GM12874 (cell line): ENCODE measurements around the gene SLC24A3.

Experiments
- TF ChIP-seq, protein P1 (sequence below): IDR thresholded peaks from 2 replicates; pipeline ENCODE4 v1.5.1; 2011; ENCODE audit warnings: low read depth, mild to moderate bottlenecking, control low read depth, low read length, moderate library complexity; ENCODE audit not compliant: insufficient read depth

SLC24A3 gene

DNA sequence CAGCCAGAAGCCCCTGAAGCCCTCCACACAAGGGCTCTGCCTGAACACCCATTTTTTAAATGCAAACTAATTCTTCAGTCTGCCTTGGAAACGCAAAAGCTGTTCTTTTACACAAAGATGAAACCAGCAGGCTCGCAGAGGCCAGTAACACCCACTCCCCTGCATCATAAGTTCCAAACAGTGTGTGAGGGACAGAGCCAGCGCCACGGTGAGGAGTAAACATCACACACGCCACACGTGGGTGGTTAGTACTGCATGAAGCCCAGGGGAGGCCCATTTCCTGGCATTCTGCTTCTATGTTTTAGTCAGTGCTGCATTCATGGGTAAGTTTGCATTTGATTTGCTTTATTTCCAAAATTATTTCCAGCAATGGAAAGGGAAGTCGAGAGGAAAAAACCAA, 327.9 kb downstream of the SLC24A3 start:
- TF ChIP-seq, protein P1, sequence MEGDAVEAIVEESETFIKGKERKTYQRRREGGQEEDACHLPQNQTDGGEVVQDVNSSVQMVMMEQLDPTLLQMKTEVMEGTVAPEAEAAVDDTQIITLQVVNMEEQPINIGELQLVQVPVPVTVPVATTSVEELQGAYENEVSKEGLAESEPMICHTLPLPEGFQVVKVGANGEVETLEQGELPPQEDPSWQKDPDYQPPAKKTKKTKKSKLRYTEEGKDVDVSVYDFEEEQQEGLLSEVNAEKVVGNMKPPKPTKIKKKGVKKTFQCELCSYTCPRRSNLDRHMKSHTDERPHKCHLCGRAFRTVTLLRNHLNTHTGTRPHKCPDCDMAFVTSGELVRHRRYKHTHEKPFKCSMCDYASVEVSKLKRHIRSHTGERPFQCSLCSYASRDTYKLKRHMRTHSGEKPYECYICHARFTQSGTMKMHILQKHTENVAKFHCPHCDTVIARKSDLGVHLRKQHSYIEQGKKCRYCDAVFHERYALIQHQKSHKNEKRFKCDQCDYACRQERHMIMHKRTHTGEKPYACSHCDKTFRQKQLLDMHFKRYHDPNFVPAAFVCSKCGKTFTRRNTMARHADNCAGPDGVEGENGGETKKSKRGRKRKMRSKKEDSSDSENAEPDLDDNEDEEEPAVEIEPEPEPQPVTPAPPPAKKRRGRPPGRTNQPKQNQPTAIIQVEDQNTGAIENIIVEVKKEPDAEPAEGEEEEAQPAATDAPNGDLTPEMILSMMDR: no peak

DNA sequence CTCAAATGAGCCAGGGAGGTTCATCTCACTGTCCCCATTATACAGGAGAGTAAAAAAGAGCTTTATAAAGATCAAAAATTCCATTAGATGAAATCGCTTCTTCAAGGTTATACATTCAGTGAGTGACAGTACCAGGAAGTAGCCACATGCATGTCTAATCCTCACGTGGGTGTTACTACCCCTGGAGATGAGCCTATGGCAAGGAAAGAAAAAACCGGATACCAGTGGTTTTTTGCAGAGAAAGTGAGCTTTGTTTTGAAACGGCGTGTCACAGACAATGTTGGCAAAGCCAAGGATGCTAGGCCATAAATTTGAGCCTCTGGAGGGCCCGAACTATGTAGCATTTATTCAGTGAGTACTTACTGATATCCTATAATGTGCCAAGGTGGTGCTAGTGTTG, 330.7 kb downstream of the SLC24A3 start:
- TF ChIP-seq, protein P1: no peak

DNA sequence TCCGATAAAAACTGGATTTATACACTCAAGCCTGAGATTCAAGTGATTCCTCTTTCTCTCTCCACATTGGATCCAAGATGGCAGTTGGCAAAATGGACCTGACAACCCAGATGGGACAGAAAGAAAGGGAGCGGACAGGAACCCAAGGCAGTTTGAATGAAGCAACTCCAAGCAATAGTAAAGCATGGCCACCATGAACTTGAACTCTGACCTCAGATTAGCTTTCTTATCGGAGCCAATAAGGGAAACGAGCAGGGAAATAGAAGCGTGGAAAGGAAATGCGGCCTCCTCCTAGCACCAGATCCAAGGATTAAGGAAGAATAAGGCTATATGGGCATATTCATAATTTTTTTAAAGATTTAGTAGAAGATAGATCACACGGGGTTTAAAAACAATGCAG, 332.2 kb downstream of the SLC24A3 start:
- TF ChIP-seq, protein P1: no peak

DNA sequence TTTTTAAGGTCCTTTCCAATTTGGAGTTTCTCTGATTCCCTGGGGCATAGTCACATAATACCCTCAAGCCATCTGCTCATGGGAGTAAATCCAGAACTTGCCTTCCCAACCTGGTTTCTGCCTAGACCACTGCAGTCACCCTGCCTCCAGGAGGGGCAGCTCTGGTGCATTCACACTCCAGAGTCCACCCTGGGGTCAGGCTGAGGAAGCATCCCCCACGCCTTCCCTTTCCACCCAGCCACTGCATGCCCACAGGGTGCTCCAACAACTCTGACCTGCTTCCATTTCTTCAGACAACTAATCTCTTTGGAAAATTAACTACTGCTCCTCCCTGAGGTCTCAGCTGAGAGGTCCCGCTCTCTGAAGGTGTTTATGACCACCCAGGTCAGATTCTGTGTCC, 334.2 kb downstream of the SLC24A3 start:
- TF ChIP-seq, protein P1: no peak

DNA sequence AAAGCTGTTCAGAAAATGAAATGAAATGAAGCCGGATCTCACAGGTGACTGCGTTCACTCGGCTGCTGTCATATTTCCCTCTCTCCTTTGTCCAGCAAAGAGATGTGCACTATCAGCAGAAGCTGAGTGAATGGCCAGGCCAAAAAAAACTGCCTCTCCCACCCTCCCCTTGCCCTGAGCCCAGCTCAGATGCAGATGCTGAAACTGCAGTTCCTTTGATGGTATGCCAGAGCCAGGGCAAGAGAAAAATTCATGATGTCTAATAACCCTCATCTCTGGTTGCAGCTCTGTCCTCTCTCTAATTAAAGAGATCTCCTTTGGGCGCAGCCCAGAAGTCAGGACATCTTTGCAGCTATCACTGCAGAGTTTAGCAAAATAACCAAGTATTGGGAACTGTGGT, 335.1 kb downstream of the SLC24A3 start:
- TF ChIP-seq, protein P1: no peak

DNA sequence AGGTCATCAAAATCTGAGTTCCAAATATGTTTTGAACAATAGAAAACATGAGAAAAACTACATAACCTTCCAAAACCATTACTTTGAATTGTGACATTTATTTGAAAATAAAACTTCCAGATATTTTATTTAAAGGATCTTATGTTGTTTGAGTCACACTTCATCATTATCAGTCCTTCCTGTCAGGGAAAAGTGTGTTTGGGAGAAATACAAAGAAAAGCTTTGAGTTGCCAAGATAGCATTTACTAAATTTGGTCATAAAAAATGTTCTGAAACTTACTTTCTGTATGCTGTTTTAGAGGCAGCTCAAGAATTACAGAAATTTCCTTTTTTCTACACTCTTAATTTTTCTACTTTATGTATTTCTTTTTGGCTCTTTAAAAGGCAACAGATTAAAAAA, 337.5 kb downstream of the SLC24A3 start:
- TF ChIP-seq, protein P1: no peak

DNA sequence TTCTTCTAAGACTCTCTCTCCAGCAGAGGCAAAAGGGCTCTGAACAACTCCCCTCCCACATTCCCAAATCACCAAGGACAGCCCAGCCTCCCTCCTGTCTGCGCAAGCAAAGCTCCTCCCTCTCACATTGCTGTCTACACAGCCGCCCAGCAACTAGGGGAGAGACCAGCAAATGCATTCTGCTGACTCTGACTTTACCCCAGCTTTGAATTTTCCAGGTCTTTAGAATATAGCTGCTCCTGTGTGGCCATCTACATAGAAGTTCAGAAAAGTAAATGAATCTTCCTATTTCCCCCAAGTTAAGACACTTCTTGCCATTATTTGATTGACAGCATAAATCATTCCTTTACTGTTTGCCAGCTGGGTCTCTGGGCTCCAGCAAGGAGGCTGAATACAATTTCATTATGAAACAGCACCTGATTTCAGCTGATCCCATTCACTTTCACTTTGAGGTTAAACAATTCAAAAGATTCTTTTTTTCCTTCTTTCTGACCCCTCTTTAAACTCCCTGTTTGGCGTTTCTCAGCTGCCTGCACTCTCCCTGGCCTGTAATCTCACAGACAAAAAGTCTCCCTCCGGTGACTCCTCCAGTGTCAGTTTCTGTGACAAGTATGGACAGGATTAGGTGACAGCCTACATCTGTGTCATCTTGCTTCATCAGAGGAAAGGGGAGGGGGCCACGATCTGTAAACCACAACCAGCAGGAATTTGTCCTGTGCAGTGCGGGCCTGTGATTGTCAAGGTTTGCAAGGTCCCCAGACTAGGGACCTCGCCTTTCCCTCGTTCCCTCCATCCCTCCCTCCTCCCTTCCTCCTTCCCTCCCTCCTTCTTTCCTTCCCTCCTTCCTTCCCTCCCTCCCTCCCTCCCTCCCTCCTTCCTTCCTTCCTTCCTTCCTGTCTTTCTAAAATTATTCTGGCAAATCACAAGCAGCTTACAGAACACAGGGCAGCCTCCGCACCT, 340.1 kb downstream of the SLC24A3 start:
- TF ChIP-seq, protein P1: no peak
